HG02981 (cell line): ENCODE results near the gene HSPA2.
"Not testable (repeated sequence)": the region's sequence is repeated elsewhere in the genome, so short reads cannot be mapped to it uniquely, and the experiment has no call there.

Experiments
- ATAC-seq: cut with Tn5 transposase; IDR thresholded peaks from one replicate; pipeline ENCODE4 v1.9.1; 2021; ENCODE audit warnings: mild to moderate bottlenecking, moderate library complexity; ENCODE audit not compliant: unreplicated experiment

The HSPA2 gene

GRCh38 chr14:64558216-64558615 lies 17.7 kb downstream of the HSPA2 start:
- ATAC-seq = not testable (repeated sequence)

- no peak for ATAC-seq
Observed at GRCh38 chr14:64561631-64562030, 21.1 kb downstream of the HSPA2 start.

GRCh38 chr14:64562436-64562835 lies 21.9 kb downstream of the HSPA2 start:
- ATAC-seq = no peak

- no peak for ATAC-seq
Observed at GRCh38 chr14:64563696-64564095, 23.2 kb downstream of the HSPA2 start.

- ATAC-seq = no peak
Observed at GRCh38 chr14:64566651-64567122, 26.1 kb downstream of the HSPA2 start.

- ATAC-seq = no peak
Observed at GRCh38 chr14:64569138-64569631, 28.6 kb downstream of the HSPA2 start.

- not testable (repeated sequence) for ATAC-seq
Observed at GRCh38 chr14:64569646-64570045, 29.1 kb downstream of the HSPA2 start.

GRCh38 chr14:64572386-64573104 lies 32.0 kb downstream of the HSPA2 start:
- no peak for ATAC-seq

- no peak for ATAC-seq
Observed at GRCh38 chr14:64573109-64573508, 32.6 kb downstream of the HSPA2 start.

GRCh38 chr14:64574371-64575107 lies 34.0 kb downstream of the HSPA2 start:
- ATAC-seq = no peak

GRCh38 chr14:64577211-64577610 lies 36.7 kb downstream of the HSPA2 start:
- no peak for ATAC-seq

GRCh38 chr14:64580467-64580866 lies 39.9 kb downstream of the HSPA2 start:
- ATAC-seq = no peak

- no peak for ATAC-seq
Observed at GRCh38 chr14:64581363-64581762, 40.8 kb downstream of the HSPA2 start.

GRCh38 chr14:64581817-64582216 lies 41.3 kb downstream of the HSPA2 start:
- no peak for ATAC-seq

- ATAC-seq = no peak
Observed at GRCh38 chr14:64584190-64584589, 43.6 kb downstream of the HSPA2 start.

GRCh38 chr14:64591809-64592208 lies 51.3 kb downstream of the HSPA2 start:
- ATAC-seq = no peak
